Ovary (tissue), 3 donors: Measurements from ENCODE around the gene NR3C1.

Source experiments
- CTCF ChIP-seq, 3 donors: fragments of 450-650 bp in 2 of 3; fragments of 200-600 bp in 1 of 3; IDR thresholded peaks; one replicate each; pipeline versions ENCODE4 v1.5.1 to v1.8.0; 2016 to 2022; ENCODE audit warnings: antibody characterized with exemption in 3 of 3, mild to moderate bottlenecking in 1 of 3
- EP300 ChIP-seq: sonication (generic); formaldehyde crosslinking; IDR thresholded peaks from one replicate; pipeline ENCODE4 v1.6.1; 2017; ENCODE audit warnings: antibody characterized with exemption
- POLR2A ChIP-seq: fragments of 450-650 bp; IDR thresholded peaks from one replicate; pipeline ENCODE4 v1.6.1; 2017; ENCODE audit warnings: antibody characterized with exemption, mild to moderate bottlenecking, moderate library complexity
- donor health status: DM: no; HTN: no; CAD: no.

GRCh38 chr5:143314659-143315058 lies 88.8 kb downstream of the NR3C1 start:
- TF ChIP-seq CTCF (IDR thresholded peaks at IDR 0.05) (no peak), EP300 (no peak), POLR2A (no peak)
